WTC11 (cell line): ENCODE data around the gene ATG13.

Experiments
- FOXJ3 ChIP-seq: sonication (generic); formaldehyde crosslinking; IDR thresholded peaks from 2 replicates; pipeline ENCODE4 v1.9.0; 2021; ENCODE audit warnings: missing genetic modification reagents, mild to moderate bottlenecking, borderline replicate concordance
- TF ChIP-seq, protein P1 (sequence below): fragments of 200-600 bp; IDR thresholded peaks from 2 replicates; pipeline ENCODE4 v1.8.0; 2022; ENCODE audit warnings: antibody characterized with exemption
- TF ChIP-seq, protein P2 (sequence below): sonication (generic); formaldehyde crosslinking; conservative IDR thresholded peaks from 2 replicates; pipeline ENCODE4 v1.8.1; 2022; ENCODE audit warnings: mild to moderate bottlenecking, missing genetic modification reagents

DNA sequence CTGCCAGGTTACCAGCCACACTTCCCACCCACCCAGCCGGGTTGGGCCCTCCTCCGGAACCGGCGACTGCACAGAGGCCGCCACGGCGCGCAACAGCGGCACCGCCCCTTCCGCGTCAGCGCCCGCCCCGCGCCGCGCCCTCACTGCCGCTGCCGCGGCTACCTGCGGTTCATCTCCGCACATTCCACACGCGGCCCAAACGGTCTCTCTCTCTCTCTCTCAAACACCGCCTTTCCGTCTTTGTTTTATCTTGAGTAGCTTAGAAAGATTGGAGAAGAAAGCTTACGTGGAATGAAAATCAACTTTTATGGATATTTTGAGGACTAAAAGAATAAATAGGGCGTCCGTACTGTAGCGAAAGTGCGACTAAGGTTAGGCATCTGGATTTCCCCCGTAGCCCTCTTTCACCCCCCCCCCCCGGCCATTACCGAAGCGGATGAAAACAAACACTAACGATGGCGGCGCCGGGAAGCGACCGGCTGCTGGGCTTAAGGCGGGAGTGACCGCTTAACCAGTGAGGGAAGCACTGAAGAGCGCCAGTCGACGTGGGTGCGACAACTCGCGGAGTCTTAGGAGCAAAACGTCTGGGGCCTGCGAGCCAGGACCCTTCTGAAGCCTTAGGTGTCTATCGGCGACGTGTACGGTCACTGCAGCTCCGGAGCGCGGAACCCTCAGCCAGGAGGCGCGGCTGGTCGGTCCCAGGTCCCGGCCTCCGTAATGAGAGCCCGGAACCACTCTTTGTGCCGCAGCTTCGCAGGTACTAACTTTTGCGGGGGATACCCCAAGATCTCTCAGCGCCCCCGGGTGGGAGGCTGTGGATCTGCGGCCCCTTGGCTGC is at the start of gene ATG13, which contains the start of gene HARBI1:
- no peak for TF ChIP-seq FOXJ3 (CRISPR knock-in tag)
- TF ChIP-seq, protein P1, sequence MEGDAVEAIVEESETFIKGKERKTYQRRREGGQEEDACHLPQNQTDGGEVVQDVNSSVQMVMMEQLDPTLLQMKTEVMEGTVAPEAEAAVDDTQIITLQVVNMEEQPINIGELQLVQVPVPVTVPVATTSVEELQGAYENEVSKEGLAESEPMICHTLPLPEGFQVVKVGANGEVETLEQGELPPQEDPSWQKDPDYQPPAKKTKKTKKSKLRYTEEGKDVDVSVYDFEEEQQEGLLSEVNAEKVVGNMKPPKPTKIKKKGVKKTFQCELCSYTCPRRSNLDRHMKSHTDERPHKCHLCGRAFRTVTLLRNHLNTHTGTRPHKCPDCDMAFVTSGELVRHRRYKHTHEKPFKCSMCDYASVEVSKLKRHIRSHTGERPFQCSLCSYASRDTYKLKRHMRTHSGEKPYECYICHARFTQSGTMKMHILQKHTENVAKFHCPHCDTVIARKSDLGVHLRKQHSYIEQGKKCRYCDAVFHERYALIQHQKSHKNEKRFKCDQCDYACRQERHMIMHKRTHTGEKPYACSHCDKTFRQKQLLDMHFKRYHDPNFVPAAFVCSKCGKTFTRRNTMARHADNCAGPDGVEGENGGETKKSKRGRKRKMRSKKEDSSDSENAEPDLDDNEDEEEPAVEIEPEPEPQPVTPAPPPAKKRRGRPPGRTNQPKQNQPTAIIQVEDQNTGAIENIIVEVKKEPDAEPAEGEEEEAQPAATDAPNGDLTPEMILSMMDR = no peak
- TF ChIP-seq, protein P2, sequence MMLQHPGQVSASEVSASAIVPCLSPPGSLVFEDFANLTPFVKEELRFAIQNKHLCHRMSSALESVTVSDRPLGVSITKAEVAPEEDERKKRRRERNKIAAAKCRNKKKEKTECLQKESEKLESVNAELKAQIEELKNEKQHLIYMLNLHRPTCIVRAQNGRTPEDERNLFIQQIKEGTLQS = no peak
